Measurements from ENCODE around the gene CZIB. TPM values are rescaled to one million over a fixed set of nuclear protein-coding genes. Genes with fewer than 3 reads are reported as not detected.

Gene CZIB
- total and polyA plus RNA-seq, 2 of the 13 experiments (the other 11 are each of a cell fraction or from before 2014, with no cell fraction given) = 49.2 to 67.0 TPM

DNA sequence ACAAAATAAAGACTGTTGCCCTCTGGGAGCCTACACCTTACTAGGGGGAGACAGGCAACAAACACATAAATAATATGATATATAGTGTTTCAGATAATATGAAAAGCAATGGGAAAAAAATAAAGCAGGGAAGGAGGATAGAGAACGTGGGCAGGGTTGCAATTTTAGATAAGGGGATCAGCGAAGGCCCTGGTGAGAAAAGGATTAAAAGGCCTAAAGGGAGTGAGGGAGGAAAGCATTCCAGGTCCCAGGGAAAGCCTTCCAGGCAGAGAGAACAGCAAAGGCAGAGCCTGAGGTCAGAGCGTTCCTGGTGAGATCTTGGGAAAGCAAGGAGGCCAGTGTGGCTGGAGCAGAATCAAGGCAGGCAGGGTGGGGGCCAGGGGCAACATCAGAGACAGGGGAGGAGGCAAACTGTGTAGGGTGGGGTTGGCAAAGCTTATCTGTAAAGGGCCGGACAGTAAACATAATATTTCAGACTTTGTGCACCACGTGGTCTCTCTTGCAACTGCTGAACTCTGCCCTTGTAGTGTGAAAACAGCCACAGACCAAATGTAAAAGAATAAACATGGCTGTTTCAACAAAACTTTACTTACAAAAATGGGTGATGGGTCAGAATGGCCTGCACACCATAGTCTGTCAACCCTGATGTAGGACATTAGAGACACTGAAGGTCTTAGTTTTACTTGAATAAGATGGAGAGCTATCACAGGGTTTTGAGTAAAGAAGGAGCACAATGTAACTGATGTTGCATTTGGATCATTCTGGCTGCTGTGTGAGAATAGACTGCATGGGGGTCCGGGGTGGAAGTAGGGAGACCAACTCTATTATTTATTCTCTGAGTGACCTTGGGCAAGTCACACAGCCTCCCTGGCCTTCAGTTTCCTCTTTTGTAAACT is 37.1 kb downstream of the CZIB start (continued):
- TF ChIP-seq, protein P1, sequence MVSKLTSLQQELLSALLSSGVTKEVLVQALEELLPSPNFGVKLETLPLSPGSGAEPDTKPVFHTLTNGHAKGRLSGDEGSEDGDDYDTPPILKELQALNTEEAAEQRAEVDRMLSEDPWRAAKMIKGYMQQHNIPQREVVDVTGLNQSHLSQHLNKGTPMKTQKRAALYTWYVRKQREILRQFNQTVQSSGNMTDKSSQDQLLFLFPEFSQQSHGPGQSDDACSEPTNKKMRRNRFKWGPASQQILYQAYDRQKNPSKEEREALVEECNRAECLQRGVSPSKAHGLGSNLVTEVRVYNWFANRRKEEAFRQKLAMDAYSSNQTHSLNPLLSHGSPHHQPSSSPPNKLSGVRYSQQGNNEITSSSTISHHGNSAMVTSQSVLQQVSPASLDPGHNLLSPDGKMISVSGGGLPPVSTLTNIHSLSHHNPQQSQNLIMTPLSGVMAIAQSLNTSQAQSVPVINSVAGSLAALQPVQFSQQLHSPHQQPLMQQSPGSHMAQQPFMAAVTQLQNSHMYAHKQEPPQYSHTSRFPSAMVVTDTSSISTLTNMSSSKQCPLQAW (CRISPR knock-in tag; IDR thresholded peaks at IDR 0.05) = peak; percentile 68; the same call in 1 of the 2 replicates
- TF ChIP-seq NCOA2 (CRISPR knock-in tag; IDR thresholded peaks at IDR 0.05) (peak; percentile 96), MEIS1 (CRISPR knock-in tag; IDR thresholded peaks at IDR 0.05; ENCODE audit: borderline replicate concordance) (no peak), HIVEP1 (CRISPR knock-in tag; IDR thresholded peaks at IDR 0.05) (no peak), GATA4 (IDR thresholded peaks at IDR 0.05; ENCODE audit: borderline replicate concordance, low read depth) (peak; percentile 94), FOXO1 (CRISPR knock-in tag; IDR thresholded peaks at IDR 0.05) (peak; percentile 99), FOXK1 (CRISPR knock-in tag; IDR thresholded peaks at IDR 0.05; ENCODE audit: borderline replicate concordance, low read depth) (peak; percentile 97)
- TF ChIP-seq, protein P2, sequence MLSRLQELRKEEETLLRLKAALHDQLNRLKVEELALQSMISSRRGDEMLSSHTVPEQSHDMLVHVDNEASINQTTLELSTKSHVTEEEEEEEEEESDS (CRISPR knock-in tag; IDR thresholded peaks at IDR 0.05; ENCODE audit: borderline replicate concordance) = no peak
- TF ChIP-seq, protein P3, sequence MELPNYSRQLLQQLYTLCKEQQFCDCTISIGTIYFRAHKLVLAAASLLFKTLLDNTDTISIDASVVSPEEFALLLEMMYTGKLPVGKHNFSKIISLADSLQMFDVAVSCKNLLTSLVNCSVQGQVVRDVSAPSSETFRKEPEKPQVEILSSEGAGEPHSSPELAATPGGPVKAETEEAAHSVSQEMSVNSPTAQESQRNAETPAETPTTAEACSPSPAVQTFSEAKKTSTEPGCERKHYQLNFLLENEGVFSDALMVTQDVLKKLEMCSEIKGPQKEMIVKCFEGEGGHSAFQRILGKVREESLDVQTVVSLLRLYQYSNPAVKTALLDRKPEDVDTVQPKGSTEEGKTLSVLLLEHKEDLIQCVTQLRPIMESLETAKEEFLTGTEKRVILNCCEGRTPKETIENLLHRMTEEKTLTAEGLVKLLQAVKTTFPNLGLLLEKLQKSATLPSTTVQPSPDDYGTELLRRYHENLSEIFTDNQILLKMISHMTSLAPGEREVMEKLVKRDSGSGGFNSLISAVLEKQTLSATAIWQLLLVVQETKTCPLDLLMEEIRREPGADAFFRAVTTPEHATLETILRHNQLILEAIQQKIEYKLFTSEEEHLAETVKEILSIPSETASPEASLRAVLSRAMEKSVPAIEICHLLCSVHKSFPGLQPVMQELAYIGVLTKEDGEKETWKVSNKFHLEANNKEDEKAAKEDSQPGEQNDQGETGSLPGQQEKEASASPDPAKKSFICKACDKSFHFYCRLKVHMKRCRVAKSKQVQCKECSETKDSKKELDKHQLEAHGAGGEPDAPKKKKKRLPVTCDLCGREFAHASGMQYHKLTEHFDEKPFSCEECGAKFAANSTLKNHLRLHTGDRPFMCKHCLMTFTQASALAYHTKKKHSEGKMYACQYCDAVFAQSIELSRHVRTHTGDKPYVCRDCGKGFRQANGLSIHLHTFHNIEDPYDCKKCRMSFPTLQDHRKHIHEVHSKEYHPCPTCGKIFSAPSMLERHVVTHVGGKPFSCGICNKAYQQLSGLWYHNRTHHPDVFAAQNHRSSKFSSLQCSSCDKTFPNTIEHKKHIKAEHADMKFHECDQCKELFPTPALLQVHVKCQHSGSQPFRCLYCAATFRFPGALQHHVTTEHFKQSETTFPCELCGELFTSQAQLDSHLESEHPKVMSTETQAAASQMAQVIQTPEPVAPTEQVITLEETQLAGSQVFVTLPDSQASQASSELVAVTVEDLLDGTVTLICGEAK (IDR thresholded peaks at IDR 0.05) = peak; percentile 99
- TF ChIP-seq, protein P3 (CRISPR knock-in tag; IDR thresholded peaks at IDR 0.05) = peak; percentile 100
- TF ChIP-seq, protein P4, sequence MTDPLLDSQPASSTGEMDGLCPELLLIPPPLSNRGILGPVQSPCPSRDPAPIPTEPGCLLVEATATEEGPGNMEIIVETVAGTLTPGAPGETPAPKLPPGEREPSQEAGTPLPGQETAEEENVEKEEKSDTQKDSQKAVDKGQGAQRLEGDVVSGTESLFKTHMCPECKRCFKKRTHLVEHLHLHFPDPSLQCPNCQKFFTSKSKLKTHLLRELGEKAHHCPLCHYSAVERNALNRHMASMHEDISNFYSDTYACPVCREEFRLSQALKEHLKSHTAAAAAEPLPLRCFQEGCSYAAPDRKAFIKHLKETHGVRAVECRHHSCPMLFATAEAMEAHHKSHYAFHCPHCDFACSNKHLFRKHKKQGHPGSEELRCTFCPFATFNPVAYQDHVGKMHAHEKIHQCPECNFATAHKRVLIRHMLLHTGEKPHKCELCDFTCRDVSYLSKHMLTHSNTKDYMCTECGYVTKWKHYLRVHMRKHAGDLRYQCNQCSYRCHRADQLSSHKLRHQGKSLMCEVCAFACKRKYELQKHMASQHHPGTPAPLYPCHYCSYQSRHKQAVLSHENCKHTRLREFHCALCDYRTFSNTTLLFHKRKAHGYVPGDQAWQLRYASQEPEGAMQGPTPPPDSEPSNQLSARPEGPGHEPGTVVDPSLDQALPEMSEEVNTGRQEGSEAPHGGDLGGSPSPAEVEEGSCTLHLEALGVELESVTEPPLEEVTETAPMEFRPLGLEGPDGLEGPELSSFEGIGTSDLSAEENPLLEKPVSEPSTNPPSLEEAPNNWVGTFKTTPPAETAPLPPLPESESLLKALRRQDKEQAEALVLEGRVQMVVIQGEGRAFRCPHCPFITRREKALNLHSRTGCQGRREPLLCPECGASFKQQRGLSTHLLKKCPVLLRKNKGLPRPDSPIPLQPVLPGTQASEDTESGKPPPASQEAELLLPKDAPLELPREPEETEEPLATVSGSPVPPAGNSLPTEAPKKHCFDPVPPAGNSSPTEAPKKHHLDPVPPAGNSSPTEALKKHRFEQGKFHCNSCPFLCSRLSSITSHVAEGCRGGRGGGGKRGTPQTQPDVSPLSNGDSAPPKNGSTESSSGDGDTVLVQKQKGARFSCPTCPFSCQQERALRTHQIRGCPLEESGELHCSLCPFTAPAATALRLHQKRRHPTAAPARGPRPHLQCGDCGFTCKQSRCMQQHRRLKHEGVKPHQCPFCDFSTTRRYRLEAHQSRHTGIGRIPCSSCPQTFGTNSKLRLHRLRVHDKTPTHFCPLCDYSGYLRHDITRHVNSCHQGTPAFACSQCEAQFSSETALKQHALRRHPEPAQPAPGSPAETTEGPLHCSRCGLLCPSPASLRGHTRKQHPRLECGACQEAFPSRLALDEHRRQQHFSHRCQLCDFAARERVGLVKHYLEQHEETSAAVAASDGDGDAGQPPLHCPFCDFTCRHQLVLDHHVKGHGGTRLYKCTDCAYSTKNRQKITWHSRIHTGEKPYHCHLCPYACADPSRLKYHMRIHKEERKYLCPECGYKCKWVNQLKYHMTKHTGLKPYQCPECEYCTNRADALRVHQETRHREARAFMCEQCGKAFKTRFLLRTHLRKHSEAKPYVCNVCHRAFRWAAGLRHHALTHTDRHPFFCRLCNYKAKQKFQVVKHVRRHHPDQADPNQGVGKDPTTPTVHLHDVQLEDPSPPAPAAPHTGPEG (CRISPR knock-in tag; IDR thresholded peaks at IDR 0.05) = no peak

All from HepG2 (cell line).